ENCODE measurements around the gene HSD3B2.

DNA sequence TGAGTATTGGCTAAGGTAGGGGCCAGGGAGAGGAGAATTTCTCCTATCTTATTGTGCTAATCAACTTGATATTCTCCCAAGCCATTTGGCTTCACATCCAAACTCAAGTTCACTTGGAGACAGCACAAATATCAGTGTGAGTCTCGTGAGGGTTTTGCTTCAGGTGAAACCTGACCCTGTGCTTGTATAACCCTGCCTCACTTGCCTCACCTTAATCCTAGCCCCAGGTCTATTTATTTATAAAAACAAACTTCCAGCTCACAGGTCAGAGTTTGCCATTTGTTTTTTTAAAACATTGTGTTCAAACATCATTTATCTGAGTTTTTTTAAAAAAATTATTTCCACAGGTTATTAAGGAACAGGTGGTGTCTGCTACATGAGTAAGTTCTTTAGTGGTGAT is 26.5 kb upstream of the HSD3B2 start:
- TF ChIP-seq, protein P1, sequence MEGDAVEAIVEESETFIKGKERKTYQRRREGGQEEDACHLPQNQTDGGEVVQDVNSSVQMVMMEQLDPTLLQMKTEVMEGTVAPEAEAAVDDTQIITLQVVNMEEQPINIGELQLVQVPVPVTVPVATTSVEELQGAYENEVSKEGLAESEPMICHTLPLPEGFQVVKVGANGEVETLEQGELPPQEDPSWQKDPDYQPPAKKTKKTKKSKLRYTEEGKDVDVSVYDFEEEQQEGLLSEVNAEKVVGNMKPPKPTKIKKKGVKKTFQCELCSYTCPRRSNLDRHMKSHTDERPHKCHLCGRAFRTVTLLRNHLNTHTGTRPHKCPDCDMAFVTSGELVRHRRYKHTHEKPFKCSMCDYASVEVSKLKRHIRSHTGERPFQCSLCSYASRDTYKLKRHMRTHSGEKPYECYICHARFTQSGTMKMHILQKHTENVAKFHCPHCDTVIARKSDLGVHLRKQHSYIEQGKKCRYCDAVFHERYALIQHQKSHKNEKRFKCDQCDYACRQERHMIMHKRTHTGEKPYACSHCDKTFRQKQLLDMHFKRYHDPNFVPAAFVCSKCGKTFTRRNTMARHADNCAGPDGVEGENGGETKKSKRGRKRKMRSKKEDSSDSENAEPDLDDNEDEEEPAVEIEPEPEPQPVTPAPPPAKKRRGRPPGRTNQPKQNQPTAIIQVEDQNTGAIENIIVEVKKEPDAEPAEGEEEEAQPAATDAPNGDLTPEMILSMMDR (IDR thresholded peaks at IDR 0.05), result no peak
- TF ChIP-seq POLR2A (IDR thresholded peaks at IDR 0.05) (no peak), EP300 (IDR thresholded peaks at IDR 0.05) (no peak)
